HepG2 (cell line): ENCODE results near the gene KCNH1. TPM values are rescaled to one million over a fixed set of nuclear protein-coding genes. Genes with fewer than 3 reads are reported as not detected.

Experiments used
- ATAC-seq: fragments of 200-7000 bp; cut with Tn5 transposase; 3 replicates; pipeline ENCODE4 v1.9.1; 2020; ENCODE audit warnings: mild to moderate bottlenecking, moderate library complexity
- BruUV-seq: library from RNA; stranded (reverse); fragments of 400-500 nt; replicated peaks from 2 replicates; lab custom pipeline; 2021; lab: Mats Ljungman, UMichigan
- CTCF ChIA-PET: fragments of 300-600 bp; formaldehyde crosslinking; extraction: SDS; loops from one replicate; lab custom pipeline; 2021; ENCODE audit warnings: low total read pairs, inconsistent platforms, low intra/inter-chr PET ratio; lab: Yijun Ruan, JAX
- POLR2A ChIA-PET: fragments of 350-600 bp; sonication (Branson Sonifier 250); formaldehyde crosslinking; loops from one replicate; lab custom pipeline; 2020; ENCODE audit warnings: antibody characterized with exemption, inconsistent platforms; lab: Yijun Ruan, JAX
- DNase-seq: peaks from one replicate; pipeline ENCODE4 v3.0.0-alpha.2; 2015; ENCODE audit warnings: low spot score
- FAIRE-seq: peaks from 3 replicates; lab custom pipeline; 2011; peaks lifted over from hg19 to GRCh38; lab: Jason Lieb, UNC
- H2AFZ ChIP-seq: one replicate; pipeline ENCODE4 v1.6.1; 2011; ENCODE audit warnings: low read length, inconsistent platforms
- H3K27ac ChIP-seq: fragments of 300-600 bp; 3 replicates; pipeline ENCODE4 v1.8.0; 2011; ENCODE audit warnings: mixed run types, mild to moderate bottlenecking, mixed read lengths, low read length, inconsistent platforms; ENCODE audit not compliant: insufficient read depth; ENCODE audit errors: extremely low read length
- H3K27me3 ChIP-seq, 2 experiments: fragments of 200-600 bp in 1 of 2; 2 replicates in 1 of 2; 3 replicates in 1 of 2; pipeline versions ENCODE4 v1.6.0 to v1.8.0; 2011; ENCODE audit warnings: low read length in 2 of 2, mild to moderate bottlenecking in 2 of 2, moderate library complexity in 2 of 2, inconsistent platforms in 1 of 2; ENCODE audit not compliant: insufficient read depth in 2 of 2, control insufficient read depth in 1 of 2
- H3K36me3 ChIP-seq, 2 experiments: fragments of 200-600 bp in 1 of 2; replicated peaks in 1 of 2; 2 replicates in 1 of 2; 3 replicates in 1 of 2; pipeline versions ENCODE4 v1.5.1 to v1.8.0; 2011; ENCODE audit warnings: low read length in 2 of 2, inconsistent platforms in 1 of 2; ENCODE audit not compliant: insufficient read depth in 2 of 2, control insufficient read depth in 1 of 2
- H3K4me1 ChIP-seq: 2 replicates; pipeline ENCODE4 v1.5.1; 2012; ENCODE audit warnings: low read length, inconsistent platforms; ENCODE audit not compliant: insufficient read depth
- H3K4me2 ChIP-seq: 2 replicates; pipeline ENCODE4 v1.6.0; 2011; ENCODE audit warnings: low read depth, low read length, inconsistent platforms
- H3K4me3 ChIP-seq, 3 experiments: fragments of 200-600 bp in 1 of 3; sonication (generic), shearing (Covaris generic) in 1 of 3; replicated peaks in 1 of 3; 2 replicates each; pipeline ENCODE4 v1.5.1; 2011 to 2016; ENCODE audit warnings: low read length in 3 of 3, inconsistent platforms in 2 of 3, low read depth in 2 of 3, mild to moderate bottlenecking in 2 of 3, control low read depth in 1 of 3, mixed read lengths in 1 of 3; ENCODE audit not compliant: insufficient read depth in 1 of 3
- H3K79me2 ChIP-seq: one replicate; pipeline ENCODE4 v1.6.1; 2011; ENCODE audit warnings: low read length, inconsistent platforms; ENCODE audit not compliant: insufficient read depth
- H3K9ac ChIP-seq: 2 replicates; pipeline ENCODE4 v1.6.0; 2011; ENCODE audit warnings: mild to moderate bottlenecking, low read depth, low read length, inconsistent platforms; ENCODE audit not compliant: insufficient read depth
- H3K9me3 ChIP-seq: 2 replicates; pipeline ENCODE4 v1.5.1; 2012; ENCODE audit warnings: mild to moderate bottlenecking, low read length
- H4K20me1 ChIP-seq: 2 replicates; pipeline ENCODE4 v1.6.0; 2011; ENCODE audit warnings: inconsistent platforms, mild to moderate bottlenecking, low read length, moderate library complexity; ENCODE audit not compliant: insufficient read depth
- ATAD3A ChIP-seq: sonication (generic); formaldehyde crosslinking; IDR thresholded peaks from 2 replicates; pipeline ENCODE4 v1.4.0; 2020; ENCODE audit warnings: missing genetic modification reagents
- ATF5 ChIP-seq: sonication (generic); formaldehyde crosslinking; IDR thresholded peaks from 2 replicates; pipeline ENCODE4 v1.4.0; 2020; ENCODE audit warnings: mild to moderate bottlenecking, low read depth, missing genetic modification reagents
- CENPT ChIP-seq: sonication (generic); formaldehyde crosslinking; IDR thresholded peaks from 2 replicates; pipeline ENCODE4 v1.8.0; 2022; ENCODE audit warnings: low read depth, mild to moderate bottlenecking, moderate library complexity, missing genetic modification reagents
- ETV6 ChIP-seq: sonication (generic); formaldehyde crosslinking; conservative IDR thresholded peaks from 2 replicates; pipeline ENCODE4 v1.4.0; 2020; ENCODE audit warnings: missing genetic modification reagents
- FOXK1 ChIP-seq: sonication (generic); formaldehyde crosslinking; IDR thresholded peaks from 2 replicates; pipeline ENCODE4 v1.4.0; 2020; ENCODE audit warnings: low read depth, missing genetic modification reagents, borderline replicate concordance
- FOXM1 ChIP-seq: sonication (generic); formaldehyde crosslinking; IDR thresholded peaks from 2 replicates; pipeline ENCODE4 v1.5.0; 2020; ENCODE audit warnings: missing genetic modification reagents
- HNF4A ChIP-seq: sonication (generic); formaldehyde crosslinking; IDR thresholded peaks from 2 replicates; pipeline ENCODE4 v1.4.0; 2020; ENCODE audit warnings: missing genetic modification reagents
- KDM2A ChIP-seq: sonication (generic); formaldehyde crosslinking; IDR thresholded peaks from 2 replicates; pipeline ENCODE4 v1.4.0; 2020; ENCODE audit warnings: low read depth, missing genetic modification reagents, borderline replicate concordance
- NR3C1 ChIP-seq: sonication (generic); formaldehyde crosslinking; IDR thresholded peaks from 2 replicates; pipeline ENCODE4 v1.4.0; 2020; ENCODE audit warnings: missing genetic modification reagents
- PAF1 ChIP-seq: IDR thresholded peaks from 2 replicates; pipeline ENCODE4 v1.6.1; 2016; ENCODE audit warnings: missing genetic modification reagents, missing compliant biosample characterization
- SRSF9 ChIP-seq: fragments of 200-400 bp; formaldehyde crosslinking; IDR thresholded peaks from 2 replicates; pipeline ENCODE4 v1.6.1; 2018; ENCODE audit warnings: borderline replicate concordance, mild to moderate bottlenecking, low read depth, low read length; ENCODE audit not compliant: insufficient read depth, poor library complexity, severe bottlenecking
- SSRP1 ChIP-seq: IDR thresholded peaks from 2 replicates; pipeline ENCODE4 v1.6.1; 2016; ENCODE audit warnings: control low read depth
- SYNCRIP ChIP-seq: fragments of 200-400 bp; formaldehyde crosslinking; IDR thresholded peaks from 2 replicates; pipeline ENCODE4 v1.6.1; 2018; ENCODE audit warnings: mild to moderate bottlenecking, low read depth, low read length; ENCODE audit not compliant: insufficient read depth
- TBP ChIP-seq: sonication (generic); formaldehyde crosslinking; IDR thresholded peaks from 2 replicates; pipeline ENCODE4 v1.5.0; 2020; ENCODE audit warnings: missing genetic modification reagents
- ZNF350 ChIP-seq: sonication (generic); formaldehyde crosslinking; IDR thresholded peaks from 2 replicates; pipeline ENCODE4 v1.4.0; 2020; ENCODE audit warnings: mild to moderate bottlenecking, low read depth, missing genetic modification reagents, borderline replicate concordance
- ZNF407 ChIP-seq: sonication (generic); formaldehyde crosslinking; IDR thresholded peaks from one replicate; pipeline ENCODE4 v1.5.1; 2020; ENCODE audit warnings: mild to moderate bottlenecking, missing genetic modification reagents; ENCODE audit errors: not compliant biosample characterization
- ZNF780A ChIP-seq: sonication (generic); formaldehyde crosslinking; IDR thresholded peaks from 2 replicates; pipeline ENCODE4 v1.8.0; 2022; ENCODE audit warnings: mild to moderate bottlenecking, missing genetic modification reagents, moderate library complexity
- WGBS: methylation state at CpG from one replicate; pipeline ENCODE4 v1.1.6; 2017; ENCODE audit warnings: low lambda C conversion rate; 5-methylcytosine and 5-hydroxymethylcytosine counted together
- in situ Hi-C: cut with HindIII; loops from 2 replicates; pipeline ENCODE4 v1.10.0; 2017; ENCODE audit warnings: low pct_unique_long_range_greater_than_20kb; ENCODE audit not compliant: extremely low pct_ligation_motif_present
- intact Hi-C: fragments of 100-400 bp; cut with micrococcal nuclease; formaldehyde crosslinking; loops from one replicate; pipeline ENCODE4 v1.10.0; 2022; ENCODE audit not compliant: unreplicated experiment
- polyA plus RNA-seq, 8 experiments: library from polyadenylated mRNA; depleted of rRNA in 3 of 8; stranded (reverse) in 7 of 8; unstranded in 1 of 8; fragments of >200 nt; fragmentation: Illumina TruSeq in 4 of 8; extraction: Trizol in 4 of 8; gene quantifications; 2 replicates each; pipeline versions ENCODE4 v1.2.1 to v1.2.3, GENCODE V29; 2011 to 2016; ENCODE audit warnings: low read depth in 4 of 8, missing spikeins in 1 of 8, mixed read lengths in 1 of 8; ENCODE audit not compliant: insufficient read depth in 1 of 8
- total RNA-seq, 5 experiments: library from RNA; depleted of rRNA; stranded (reverse); fragments of >200 nt; fragmentation: Illumina TruSeq; extraction: Trizol; gene quantifications; 2 replicates each; pipeline ENCODE4 v1.2.3, GENCODE V29; 2016; ENCODE audit warnings: low read depth in 1 of 5

Gene KCNH1
- total and polyA plus RNA-seq, 2 of the 13 experiments (the other 11 are each of a cell fraction or from before 2014, with no cell fraction given) = not detected

DNA sequence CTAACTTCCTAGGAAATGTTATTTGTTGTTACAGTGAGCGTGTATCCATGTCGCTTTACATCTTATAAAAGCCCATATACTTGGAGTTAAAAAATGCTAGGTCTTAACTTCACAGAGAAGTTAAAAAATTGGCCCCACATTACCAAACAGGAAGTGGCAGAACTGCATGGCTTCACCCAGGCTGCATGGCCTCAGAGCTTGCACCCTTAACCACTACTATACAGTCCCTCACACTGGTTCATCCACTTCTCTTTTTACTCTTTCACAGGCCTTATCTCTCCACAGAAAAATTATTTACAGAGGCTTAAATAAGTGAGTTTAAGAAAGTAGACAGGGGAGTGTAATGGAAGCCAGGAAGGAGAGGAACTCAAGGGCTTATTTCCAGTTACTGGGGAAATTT lies 402.8 kb downstream of the KCNH1 start (continued):
- TF ChIP-seq ZNF407 (CRISPR knock-in tag) (no peak), HNF4A (CRISPR knock-in tag) (no peak), ATF5 (no peak)

- no peaks in the 10 kb centered on the region for H3K27me3 ChIP-seq
- intact Hi-C loops = no loop called here
- no TSS peak for BruUV-seq
- POLR2A ChIA-PET = no interaction called here
- ATAC-seq = no peak
- H3K36me3 ChIP-seq = no peaks in the 10 kb centered on the region
- no peaks in the 10 kb centered on the region for H3K9me3 ChIP-seq
- no peak overlapping the region for H3K27ac ChIP-seq
- no peak overlapping the region for H3K4me2 ChIP-seq
- no peak overlapping the region for H2AFZ ChIP-seq
- CTCF ChIA-PET = no interaction called here
- no peaks in the 10 kb centered on the region for H4K20me1 ChIP-seq
- TF ChIP-seq CENPT = no peak
- no peak for TF ChIP-seq ZNF350 (CRISPR knock-in tag)
- TF ChIP-seq TBP (CRISPR knock-in tag) = no peak
- TF ChIP-seq ATAD3A (CRISPR knock-in tag) = no peak
- no peak for TF ChIP-seq SSRP1
- TF ChIP-seq ETV6 (CRISPR knock-in tag) = no peak
- TF ChIP-seq KDM2A (CRISPR knock-in tag) = no peak
- no peak for TF ChIP-seq NR3C1
- TF ChIP-seq PAF1 (CRISPR knock-in tag) = no peak
- no peak for TF ChIP-seq SYNCRIP
- TF ChIP-seq ZNF780A (CRISPR knock-in tag) = no peak
- TF ChIP-seq SRSF9 = no peak
- TF ChIP-seq FOXM1 = no peak
- TF ChIP-seq FOXK1 = no peak
- no peak overlapping the region for H3K9ac ChIP-seq
- FAIRE-seq = no peak
- H3K4me3 ChIP-seq = no peak overlapping the region
- no peak for DNase-seq
- in situ Hi-C loops = no loop called here
- no peaks in the 10 kb centered on the region for H3K79me2 ChIP-seq
- 100% methylated on average over 1 of the region's 1 CpG for WGBS
- no peaks in the 10 kb centered on the region for H3K4me1 ChIP-seq
Observed at GRCh38 chr1:210730023-210730422, 403.9 kb downstream of the KCNH1 start.
